ENCODE measurements around the gene ZDHHC8.

- no peak for TF ChIP-seq CTCF (conservative IDR thresholded peaks at IDR 0.05 in 1 of 2, IDR thresholded peaks at IDR 0.05 in 1 of 2; ENCODE audit: extremely low read depth in 1 of 2, insufficient read depth in 1 of 2, low read depth in 1 of 2, low read length in 2 of 2)
- no peak for TF ChIP-seq EZH2 (IDR thresholded peaks at IDR 0.05; ENCODE audit: borderline replicate concordance, low read length)
Observed at GRCh38 chr22:20173246-20173645, 41.6 kb downstream of the ZDHHC8 start.
